Fibroblast of upper back skin (primary cell): ENCODE measurements around the gene SLC22A12.
"Not testable (repeated sequence)": the region's sequence is repeated elsewhere in the genome, so short reads cannot be mapped to it uniquely, and the experiment has no call there.

Experiments used
- DNase-seq: peaks from one replicate; pipeline ENCODE4 v3.0.0-alpha.2; 2013

Gene SLC22A12

GRCh38 chr11:64590763-64591221, at the start of gene SLC22A12:
SLC22A12 (plus strand) TSS chr11:64591220; CDS start chr11:64591557, 337 bp downstream.
- no peak for DNase-seq

GRCh38 chr11:64542172-64543125, 48.6 kb upstream of the SLC22A12 start:
- no peak for DNase-seq

DNA sequence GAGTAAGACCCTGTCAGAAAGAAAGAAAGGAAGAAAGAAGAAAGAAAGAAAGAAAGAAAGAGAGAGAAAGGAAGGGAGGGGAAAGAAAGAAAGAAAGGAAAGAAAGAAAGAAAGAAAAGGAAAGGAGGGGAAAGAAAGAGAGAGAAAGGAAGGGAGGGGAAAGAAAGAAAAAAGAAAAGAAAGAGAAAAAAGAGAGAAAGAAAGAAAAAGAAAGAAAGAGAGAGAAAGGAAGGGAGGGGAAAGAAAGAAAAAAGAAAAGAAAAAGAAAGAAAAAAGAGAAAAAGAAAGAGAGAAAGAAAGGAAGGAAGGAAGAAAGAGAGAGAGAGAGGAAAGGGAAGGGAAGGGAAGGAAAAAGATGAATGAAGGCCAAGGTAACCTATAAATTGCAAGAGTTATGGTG, 47.2 kb upstream of the SLC22A12 start:
- no peak for DNase-seq

- DNase-seq: no peak
Observed at GRCh38 chr11:64544616-64545296, 46.3 kb upstream of the SLC22A12 start.

DNA sequence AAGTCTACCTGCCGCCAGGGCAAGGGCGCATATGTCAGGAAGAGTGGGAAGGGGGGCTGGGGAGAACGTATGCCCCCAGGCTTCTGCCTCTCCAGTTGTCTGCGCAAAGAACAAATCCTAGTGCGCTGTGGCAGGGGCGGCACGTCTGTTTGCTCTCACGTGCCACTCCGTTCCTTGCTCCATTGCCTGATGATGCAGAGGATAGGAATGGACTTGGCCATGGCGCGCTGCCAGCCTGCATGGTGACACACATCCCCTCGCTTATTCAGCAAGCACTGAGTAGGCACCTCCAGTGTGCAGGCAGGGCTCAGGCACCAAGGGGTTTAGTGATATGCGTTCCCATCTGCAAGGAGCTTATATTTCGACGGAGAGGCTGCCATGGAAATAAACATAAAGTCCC, 45.4 kb upstream of the SLC22A12 start:
- DNase-seq: peak; percentile 39

GRCh38 chr11:64546176-64546575, 44.8 kb upstream of the SLC22A12 start:
- no peak for DNase-seq

DNA sequence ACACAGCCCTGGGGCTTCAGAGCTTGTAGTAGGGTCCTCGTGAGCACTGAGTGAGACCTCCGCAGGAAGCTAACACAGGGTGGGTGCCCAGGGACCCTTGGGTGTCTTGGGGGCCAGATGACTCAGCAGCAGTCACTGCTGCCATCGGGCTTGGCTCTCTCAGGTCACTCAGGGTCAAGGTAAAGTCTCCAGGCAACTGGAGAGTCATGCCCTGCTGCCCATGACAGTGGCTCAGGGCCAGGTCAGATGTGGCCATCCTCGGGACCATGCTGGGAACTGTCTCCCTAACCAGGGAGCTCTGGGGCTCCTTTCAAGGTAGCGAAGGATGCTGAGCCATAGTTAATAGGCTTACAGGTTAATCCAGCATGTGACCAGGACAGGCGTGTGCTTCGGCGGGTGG, 44.4 kb upstream of the SLC22A12 start:
- no peak for DNase-seq

- DNase-seq: no peak
Observed at GRCh38 chr11:64549969-64550368, 41.1 kb upstream of the SLC22A12 start.

DNA sequence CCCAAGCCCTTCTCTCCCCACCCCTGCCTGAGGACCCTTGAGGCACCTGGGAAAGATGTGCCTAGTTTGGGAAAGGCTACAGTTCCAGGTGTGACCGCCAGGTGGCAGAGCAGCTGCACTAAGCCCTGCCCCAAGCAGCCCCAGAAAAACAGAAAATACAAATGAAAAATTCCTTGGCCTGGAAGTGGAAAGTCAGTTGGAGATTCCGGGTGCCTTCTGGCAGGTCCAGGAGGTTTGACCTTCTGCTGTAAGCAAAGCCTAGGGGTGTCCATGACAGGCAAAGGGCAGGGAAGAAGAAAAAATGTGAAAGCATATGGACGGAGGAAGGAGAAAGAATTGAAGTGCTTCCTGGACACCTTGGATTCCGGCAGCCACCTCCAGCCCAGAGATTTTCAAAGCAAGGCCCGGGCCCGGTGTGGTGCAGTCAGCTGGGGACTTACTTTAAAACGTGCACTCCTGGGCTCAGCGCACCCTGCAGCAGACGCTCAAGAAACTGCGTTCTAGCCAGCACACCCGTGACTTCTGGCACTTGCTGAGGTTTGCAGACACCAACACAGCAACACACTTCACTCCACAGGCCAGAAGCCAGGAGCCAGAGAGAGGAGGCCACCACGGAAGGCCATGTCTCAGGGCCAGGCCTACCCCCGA, 37.3 kb upstream of the SLC22A12 start:
- peak; percentile 41 for DNase-seq

GRCh38 chr11:64556044-64556720, 34.8 kb upstream of the SLC22A12 start:
- no peak for DNase-seq

DNA sequence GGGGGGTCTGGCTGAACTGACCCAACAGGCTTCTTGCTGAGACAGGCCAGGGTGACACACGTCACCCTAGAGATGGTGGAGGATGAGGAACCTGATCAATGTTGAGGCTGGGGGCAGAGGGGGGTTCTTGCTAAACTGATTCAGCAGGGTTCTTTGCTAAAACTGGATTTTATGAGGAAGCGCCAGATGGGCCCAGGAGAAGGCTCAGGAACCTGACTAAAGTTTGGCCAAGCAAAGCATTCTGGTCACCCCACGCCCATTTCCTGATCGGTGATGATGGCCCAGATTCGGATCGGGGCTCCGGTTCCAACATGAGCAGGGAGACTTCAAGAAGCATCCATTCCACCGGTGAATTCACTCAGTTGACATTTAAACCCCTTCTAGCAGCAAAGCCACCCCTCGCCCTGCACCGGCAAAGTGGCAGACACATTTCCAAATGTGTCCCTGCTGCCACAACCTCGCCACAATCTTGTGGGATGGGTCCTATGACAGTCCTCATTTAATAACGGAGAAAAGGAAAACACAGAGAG, 34.2 kb upstream of the SLC22A12 start:
- DNase-seq: no peak

- DNase-seq: no peak
Observed at GRCh38 chr11:64558065-64558745, 32.8 kb upstream of the SLC22A12 start.

DNA sequence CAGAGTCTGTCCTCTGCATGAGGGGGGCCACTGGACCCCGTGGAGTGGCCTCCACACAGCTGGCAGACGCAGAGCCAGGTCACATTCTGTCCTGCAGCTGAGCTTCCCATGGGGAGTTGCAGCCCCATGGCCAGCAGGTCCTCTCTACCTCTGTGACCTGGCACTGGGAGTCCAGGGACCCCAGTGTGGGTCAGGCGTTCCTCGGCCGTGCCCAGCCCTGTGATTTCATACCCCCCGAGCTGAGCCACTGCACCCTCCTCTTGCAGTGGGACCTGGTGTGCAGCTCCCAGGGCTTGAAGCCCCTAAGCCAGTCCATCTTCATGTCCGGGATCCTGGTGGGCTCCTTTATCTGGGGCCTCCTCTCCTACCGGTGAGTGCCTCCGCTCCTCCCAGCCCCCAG, 32.2 kb upstream of the SLC22A12 start:
- no peak for DNase-seq

DNA sequence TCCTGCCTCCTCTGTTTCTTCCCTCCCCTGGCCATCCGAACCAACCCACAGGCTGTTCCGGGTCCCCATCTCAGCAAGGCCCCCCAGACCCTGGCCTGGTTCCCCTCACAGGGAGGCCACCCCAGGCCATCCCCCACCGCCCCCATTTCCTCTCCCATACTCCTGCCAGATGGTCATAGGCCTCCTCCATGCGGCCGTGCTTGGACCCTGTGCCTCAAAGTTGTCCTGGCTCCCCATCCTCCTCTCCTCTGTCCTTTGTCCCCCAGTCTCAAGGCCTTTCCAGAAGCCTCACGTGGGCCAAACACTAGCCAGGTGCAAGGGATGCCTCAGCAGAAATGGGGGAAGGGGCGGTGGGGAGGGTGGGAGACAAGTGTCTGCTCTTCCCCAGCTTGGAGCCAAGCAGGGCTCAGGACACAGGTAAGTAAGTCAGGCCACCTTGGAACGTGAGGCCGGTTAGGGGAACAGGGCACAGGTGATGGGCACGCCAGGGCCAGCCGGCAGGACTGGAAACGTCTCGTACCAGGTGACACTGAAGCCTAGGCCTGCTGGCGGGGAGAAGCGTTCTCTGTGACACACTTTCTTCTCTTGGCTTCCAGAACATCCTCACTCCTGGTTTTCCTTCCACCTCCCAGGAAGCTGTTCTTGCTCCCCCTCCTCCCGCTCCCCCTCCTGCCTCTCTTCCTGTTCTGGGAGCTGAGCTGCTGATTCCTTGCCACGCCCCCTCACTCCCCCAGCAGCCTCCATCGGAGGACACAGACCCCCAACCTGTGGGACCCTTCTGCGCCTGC, 31.5 kb upstream of the SLC22A12 start:
- no peak for DNase-seq

DNA sequence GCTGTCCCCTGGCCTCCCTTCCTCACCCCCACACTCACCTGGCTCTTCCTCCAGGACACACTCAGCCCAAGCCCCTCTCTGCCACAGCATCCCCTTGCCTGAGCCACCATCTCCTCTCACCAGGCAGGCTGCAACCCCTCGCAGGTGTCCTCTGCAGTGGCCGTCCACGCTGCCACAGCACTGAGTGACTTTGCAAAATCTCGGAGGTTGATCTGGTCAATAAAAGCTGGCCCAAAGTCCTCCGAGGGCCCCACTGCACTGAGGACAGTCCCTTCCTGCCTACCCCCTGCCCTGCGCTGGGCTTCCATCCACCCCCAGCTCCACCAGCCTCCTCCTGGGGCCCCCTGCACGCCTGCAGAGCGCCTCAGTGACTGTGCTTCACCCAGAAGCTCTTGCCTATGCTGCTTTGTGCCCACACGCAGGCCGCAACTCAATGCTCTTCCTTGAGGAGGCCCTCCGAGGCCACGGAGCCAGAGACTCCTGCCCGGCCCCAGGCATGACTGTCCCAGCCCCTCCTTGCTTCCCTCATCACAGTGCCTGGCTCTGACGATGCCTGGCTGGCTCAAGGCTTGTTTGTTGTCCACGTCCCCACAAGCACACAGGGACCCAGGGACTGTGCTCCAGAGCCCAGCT, 30.8 kb upstream of the SLC22A12 start:
- no peak for DNase-seq

GRCh38 chr11:64560941-64561340, 30.1 kb upstream of the SLC22A12 start:
- no peak for DNase-seq

- DNase-seq: not testable (repeated sequence)
Observed at GRCh38 chr11:64561429-64561828, 29.6 kb upstream of the SLC22A12 start.

DNA sequence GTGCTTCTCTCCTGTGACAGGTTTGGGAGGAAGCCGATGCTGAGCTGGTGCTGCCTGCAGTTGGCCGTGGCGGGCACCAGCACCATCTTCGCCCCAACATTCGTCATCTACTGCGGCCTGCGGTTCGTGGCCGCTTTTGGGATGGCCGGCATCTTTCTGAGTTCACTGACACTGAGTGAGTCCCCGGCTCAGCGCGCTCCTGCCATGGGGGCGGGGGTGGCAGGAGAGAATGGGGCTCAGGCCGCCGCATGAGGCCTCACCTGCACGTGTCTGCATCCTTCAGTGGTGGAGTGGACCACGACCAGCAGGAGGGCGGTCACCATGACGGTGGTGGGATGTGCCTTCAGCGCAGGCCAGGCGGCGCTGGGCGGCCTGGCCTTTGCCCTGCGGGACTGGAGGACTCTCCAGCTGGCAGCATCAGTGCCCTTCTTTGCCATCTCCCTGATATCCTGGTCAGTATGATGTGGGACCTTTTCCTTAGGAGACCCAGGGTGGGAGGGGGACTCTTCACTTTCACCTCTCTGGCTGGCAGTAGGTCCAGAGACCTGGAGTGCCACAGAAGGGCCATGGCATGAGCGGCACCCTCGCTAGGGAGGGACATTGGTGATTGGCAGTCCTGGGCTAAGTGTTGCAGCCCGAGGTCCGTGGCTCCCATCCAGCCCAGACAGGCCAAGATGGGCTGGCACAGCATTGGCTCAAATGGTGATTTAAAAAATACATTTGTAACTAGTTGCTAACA, 28.9 kb upstream of the SLC22A12 start:
- DNase-seq: no peak

GRCh38 chr11:64562723-64563351, 28.2 kb upstream of the SLC22A12 start:
- no peak for DNase-seq
